K562 (cell line): Measurements from ENCODE around the gene B4GALT5. TPM values are rescaled to one million over a fixed set of nuclear protein-coding genes. Genes with fewer than 3 reads are reported as not detected.

Source experiments
- ATF6 ChIP-seq: sonication (generic); formaldehyde crosslinking; IDR thresholded peaks from 2 replicates; pipeline ENCODE4 v1.4.0; 2020; ENCODE audit warnings: mild to moderate bottlenecking, missing genetic modification reagents
- HNRNPUL1 ChIP-seq: fragments of 200-400 bp; formaldehyde crosslinking; IDR thresholded peaks from 2 replicates; pipeline ENCODE4 v1.6.1; 2017; ENCODE audit warnings: low read length
- MLX ChIP-seq, 2 experiments: fragments of 450-650 bp in 1 of 2; sonication (generic) in 1 of 2; formaldehyde crosslinking; conservative IDR thresholded peaks; 2 replicates each; pipeline versions ENCODE4 v1.4.0 to v1.8.1; 2020 to 2022; ENCODE audit warnings: mild to moderate bottlenecking in 1 of 2, missing genetic modification reagents in 1 of 2
- NFIC ChIP-seq: fragments of 450-650 bp; IDR thresholded peaks from 2 replicates; pipeline ENCODE4 v1.6.1; 2017; ENCODE audit warnings: mild to moderate bottlenecking, inconsistent platforms
- NR2C2 ChIP-seq, 2 experiments: fragments of 200-800 bp in 1 of 2; sonication (Bioruptor generic) in 1 of 2; sonication (generic) in 1 of 2; formaldehyde crosslinking in 1 of 2; IDR thresholded peaks; 2 replicates each; pipeline versions ENCODE4 v1.6.1 to v1.8.0; 2016 to 2022; ENCODE audit warnings: mild to moderate bottlenecking in 1 of 2, missing compliant biosample characterization in 1 of 2, missing genetic modification characterization in 1 of 2, missing genetic modification reagents in 1 of 2
- PHTF2 ChIP-seq: fragments of 250-450 bp; sonication (Bioruptor Pico); IDR thresholded peaks from 2 replicates; pipeline ENCODE4 v1.5.0; 2021; ENCODE audit warnings: mild to moderate bottlenecking
- TCF3 ChIP-seq: sonication (generic); formaldehyde crosslinking; IDR thresholded peaks from 2 replicates; pipeline ENCODE4 v1.4.0; 2020; ENCODE audit warnings: mild to moderate bottlenecking, missing genetic modification reagents
- ZNF311 ChIP-seq: fragments of 250-450 bp; sonication (Bioruptor Pico); IDR thresholded peaks from 2 replicates; pipeline ENCODE4 v1.4.0; 2020; ENCODE audit warnings: mild to moderate bottlenecking, moderate library complexity
- ZNF644 ChIP-seq: fragments of 200-800 bp; sonication (Bioruptor generic); IDR thresholded peaks from 2 replicates; pipeline ENCODE4 v1.6.1; 2016; ENCODE audit warnings: low read depth, missing genetic modification characterization, missing compliant biosample characterization
- ZNF76 ChIP-seq: fragments of 250-450 bp; sonication (Bioruptor Pico); IDR thresholded peaks from 2 replicates; pipeline ENCODE4 v1.4.0; 2020; ENCODE audit warnings: mild to moderate bottlenecking, moderate library complexity, borderline replicate concordance
- ZNF830 ChIP-seq: fragments of 250-450 bp; sonication (Bioruptor Pico); IDR thresholded peaks from 2 replicates; pipeline ENCODE4 v1.5.0; 2021; ENCODE audit warnings: mild to moderate bottlenecking
- polyA plus RNA-seq, 8 experiments: library from polyadenylated mRNA; depleted of rRNA in 4 of 8; stranded (reverse) in 5 of 8; unstranded in 3 of 8; fragments of >200 nt; fragmentation: Nextera tagmentation in 2 of 8; fragmentation: Illumina TruSeq in 1 of 8; extraction: Ambion mirVana in 2 of 8; extraction: Trizol in 1 of 8; gene quantifications; 2 replicates each; pipeline versions ENCODE4 v1.2.1 to v1.2.3, GENCODE V29; 2011 to 2014; ENCODE audit warnings: inconsistent platforms in 1 of 8, missing spikeins in 1 of 8
- total RNA-seq, 7 experiments: library from RNA; depleted of rRNA in 6 of 7; stranded (reverse); fragments of >200 nt in 6 of 7; fragmentation: Illumina TruSeq in 2 of 7; extraction: Trizol in 2 of 7; gene quantifications; 2 replicates each; pipeline versions ENCODE4 v1.2.1 to v1.2.3, GENCODE V29; 2011 to 2021; ENCODE audit warnings: low replicate concordance in 1 of 7
- TF ChIP-seq, protein P1 (sequence below): IDR thresholded peaks from 2 replicates; pipeline ENCODE4 v1.6.1; 2011; ENCODE audit not compliant: insufficient read length; ENCODE audit errors: extremely low read depth
- TF ChIP-seq, protein P2 (sequence below): sonication (generic); formaldehyde crosslinking; IDR thresholded peaks from 2 replicates; pipeline ENCODE4 v1.8.1; 2023; ENCODE audit warnings: mild to moderate bottlenecking, missing genetic modification reagents
- TF ChIP-seq, protein P3 (sequence below): sonication (generic); formaldehyde crosslinking; IDR thresholded peaks from 2 replicates; pipeline ENCODE4 v1.8.0; 2022; ENCODE audit warnings: missing genetic modification reagents, mild to moderate bottlenecking, moderate library complexity, borderline replicate concordance

The B4GALT5 gene
- total and polyA plus RNA-seq, 9 of the 15 experiments (the other 6 are each of a cell fraction or from before 2014, with no cell fraction given): 8.5 to 32.6 (median 23.4) TPM

GRCh38 chr20:49677777-49678758 is 35.6 kb downstream of the B4GALT5 start (continued):
- TF ChIP-seq, protein P1, sequence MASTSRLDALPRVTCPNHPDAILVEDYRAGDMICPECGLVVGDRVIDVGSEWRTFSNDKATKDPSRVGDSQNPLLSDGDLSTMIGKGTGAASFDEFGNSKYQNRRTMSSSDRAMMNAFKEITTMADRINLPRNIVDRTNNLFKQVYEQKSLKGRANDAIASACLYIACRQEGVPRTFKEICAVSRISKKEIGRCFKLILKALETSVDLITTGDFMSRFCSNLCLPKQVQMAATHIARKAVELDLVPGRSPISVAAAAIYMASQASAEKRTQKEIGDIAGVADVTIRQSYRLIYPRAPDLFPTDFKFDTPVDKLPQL: no peak
- no peak for TF ChIP-seq HNRNPUL1
- TF ChIP-seq MLX (CRISPR knock-in tag; conservative IDR thresholded peaks at IDR 0.05): no peak
- peak; percentile 71 for TF ChIP-seq TCF3 (CRISPR knock-in tag)
- TF ChIP-seq, protein P2, sequence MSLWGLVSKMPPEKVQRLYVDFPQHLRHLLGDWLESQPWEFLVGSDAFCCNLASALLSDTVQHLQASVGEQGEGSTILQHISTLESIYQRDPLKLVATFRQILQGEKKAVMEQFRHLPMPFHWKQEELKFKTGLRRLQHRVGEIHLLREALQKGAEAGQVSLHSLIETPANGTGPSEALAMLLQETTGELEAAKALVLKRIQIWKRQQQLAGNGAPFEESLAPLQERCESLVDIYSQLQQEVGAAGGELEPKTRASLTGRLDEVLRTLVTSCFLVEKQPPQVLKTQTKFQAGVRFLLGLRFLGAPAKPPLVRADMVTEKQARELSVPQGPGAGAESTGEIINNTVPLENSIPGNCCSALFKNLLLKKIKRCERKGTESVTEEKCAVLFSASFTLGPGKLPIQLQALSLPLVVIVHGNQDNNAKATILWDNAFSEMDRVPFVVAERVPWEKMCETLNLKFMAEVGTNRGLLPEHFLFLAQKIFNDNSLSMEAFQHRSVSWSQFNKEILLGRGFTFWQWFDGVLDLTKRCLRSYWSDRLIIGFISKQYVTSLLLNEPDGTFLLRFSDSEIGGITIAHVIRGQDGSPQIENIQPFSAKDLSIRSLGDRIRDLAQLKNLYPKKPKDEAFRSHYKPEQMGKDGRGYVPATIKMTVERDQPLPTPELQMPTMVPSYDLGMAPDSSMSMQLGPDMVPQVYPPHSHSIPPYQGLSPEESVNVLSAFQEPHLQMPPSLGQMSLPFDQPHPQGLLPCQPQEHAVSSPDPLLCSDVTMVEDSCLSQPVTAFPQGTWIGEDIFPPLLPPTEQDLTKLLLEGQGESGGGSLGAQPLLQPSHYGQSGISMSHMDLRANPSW (CRISPR knock-in tag): no peak
- TF ChIP-seq, protein P3, sequence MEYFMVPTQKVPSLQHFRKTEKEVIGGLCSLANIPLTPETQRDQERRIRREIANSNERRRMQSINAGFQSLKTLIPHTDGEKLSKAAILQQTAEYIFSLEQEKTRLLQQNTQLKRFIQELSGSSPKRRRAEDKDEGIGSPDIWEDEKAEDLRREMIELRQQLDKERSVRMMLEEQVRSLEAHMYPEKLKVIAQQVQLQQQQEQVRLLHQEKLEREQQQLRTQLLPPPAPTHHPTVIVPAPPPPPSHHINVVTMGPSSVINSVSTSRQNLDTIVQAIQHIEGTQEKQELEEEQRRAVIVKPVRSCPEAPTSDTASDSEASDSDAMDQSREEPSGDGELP (CRISPR knock-in tag): no peak; the same call in 1 of the 2 replicates
- no peak for TF ChIP-seq PHTF2
- TF ChIP-seq NFIC: peak; percentile 56
- no peak for TF ChIP-seq ATF6
- TF ChIP-seq ZNF644 (tag): no peak
- TF ChIP-seq NR2C2 (CRISPR knock-in tag; IDR thresholded peaks at IDR 0.05): no peak
- no peak for TF ChIP-seq NR2C2 (tag; IDR thresholded peaks at IDR 0.05)
- TF ChIP-seq ZNF830 (CRISPR knock-in tag): no peak
- no peak for TF ChIP-seq ZNF76 (CRISPR knock-in tag)
- no peak for TF ChIP-seq ZNF311
